ENCODE measurements around the gene EFNA2. TPM values are rescaled to one million over a fixed set of nuclear protein-coding genes. Genes with fewer than 3 reads are reported as not detected.

EFNA2 gene
- total RNA-seq, 1 experiment from 2014 or later = 11.4 TPM

GRCh38 chr19:1312767-1313694, 27.4 kb downstream of the EFNA2 start:
- ChIA-PET POLR2A (no interaction called here), CTCF (interaction anchor here (0.7 to 2.5 kb wide), 9 partner anchors 9 to 513 kb away, joined by 3 to 10 read pairs (median 4); a partner anchor contains a TSS)
- ATAC-seq (no peak; the same call in 1 of the 2 replicates), DNase-seq (ENCODE audit: low spot score) (no peak)
- no peaks in the 10 kb centered on the region for H3K9me3 Mint-ChIP-seq
- no peak overlapping the region for H3K27ac Mint-ChIP-seq
- no peaks in the 10 kb centered on the region for H3K36me3 Mint-ChIP-seq
- no peak overlapping the region for H3K4me3 Mint-ChIP-seq
- H3K27me3 Mint-ChIP-seq (ENCODE audit: low read depth) = peaks cover 22% of the 10 kb centered on the region
- TF ChIP-seq E2F4 (CRISPR knock-in tag; IDR thresholded peaks at IDR 0.05; ENCODE audit: borderline replicate concordance, low read depth) (no peak), MYBL2 (CRISPR knock-in tag; IDR thresholded peaks at IDR 0.05) (no peak), SMAD4 (CRISPR knock-in tag; IDR thresholded peaks at IDR 0.05) (no peak), ZBTB21 (CRISPR knock-in tag; IDR thresholded peaks at IDR 0.05; ENCODE audit: borderline replicate concordance) (no peak), GABPB1 (CRISPR knock-in tag; IDR thresholded peaks at IDR 0.05) (no peak), FOXP1 (CRISPR knock-in tag; IDR thresholded peaks at IDR 0.05; ENCODE audit: borderline replicate concordance) (no peak), IRF1 (CRISPR knock-in tag; IDR thresholded peaks at IDR 0.05) (no peak), SOX15 (CRISPR knock-in tag; IDR thresholded peaks at IDR 0.05) (no peak), TEAD4 (CRISPR knock-in tag; IDR thresholded peaks at IDR 0.05) (no peak), RELA (CRISPR knock-in tag; IDR thresholded peaks at IDR 0.05; ENCODE audit: borderline replicate concordance) (no peak), ZNF121 (CRISPR knock-in tag; IDR thresholded peaks at IDR 0.05) (no peak), ETV6 (CRISPR knock-in tag; IDR thresholded peaks at IDR 0.05) (no peak), TEAD1 (CRISPR knock-in tag; IDR thresholded peaks at IDR 0.05) (no peak), TCF7 (CRISPR knock-in tag; IDR thresholded peaks at IDR 0.05; ENCODE audit: low read depth) (no peak), SP1 (CRISPR knock-in tag; conservative IDR thresholded peaks at IDR 0.05) (no peak)
- TF ChIP-seq, protein P1, sequence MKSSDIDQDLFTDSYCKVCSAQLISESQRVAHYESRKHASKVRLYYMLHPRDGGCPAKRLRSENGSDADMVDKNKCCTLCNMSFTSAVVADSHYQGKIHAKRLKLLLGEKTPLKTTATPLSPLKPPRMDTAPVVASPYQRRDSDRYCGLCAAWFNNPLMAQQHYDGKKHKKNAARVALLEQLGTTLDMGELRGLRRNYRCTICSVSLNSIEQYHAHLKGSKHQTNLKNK (CRISPR knock-in tag; IDR thresholded peaks at IDR 0.05) = no peak
- no peaks in the 10 kb centered on the region for H3K4me1 Mint-ChIP-seq

DNA sequence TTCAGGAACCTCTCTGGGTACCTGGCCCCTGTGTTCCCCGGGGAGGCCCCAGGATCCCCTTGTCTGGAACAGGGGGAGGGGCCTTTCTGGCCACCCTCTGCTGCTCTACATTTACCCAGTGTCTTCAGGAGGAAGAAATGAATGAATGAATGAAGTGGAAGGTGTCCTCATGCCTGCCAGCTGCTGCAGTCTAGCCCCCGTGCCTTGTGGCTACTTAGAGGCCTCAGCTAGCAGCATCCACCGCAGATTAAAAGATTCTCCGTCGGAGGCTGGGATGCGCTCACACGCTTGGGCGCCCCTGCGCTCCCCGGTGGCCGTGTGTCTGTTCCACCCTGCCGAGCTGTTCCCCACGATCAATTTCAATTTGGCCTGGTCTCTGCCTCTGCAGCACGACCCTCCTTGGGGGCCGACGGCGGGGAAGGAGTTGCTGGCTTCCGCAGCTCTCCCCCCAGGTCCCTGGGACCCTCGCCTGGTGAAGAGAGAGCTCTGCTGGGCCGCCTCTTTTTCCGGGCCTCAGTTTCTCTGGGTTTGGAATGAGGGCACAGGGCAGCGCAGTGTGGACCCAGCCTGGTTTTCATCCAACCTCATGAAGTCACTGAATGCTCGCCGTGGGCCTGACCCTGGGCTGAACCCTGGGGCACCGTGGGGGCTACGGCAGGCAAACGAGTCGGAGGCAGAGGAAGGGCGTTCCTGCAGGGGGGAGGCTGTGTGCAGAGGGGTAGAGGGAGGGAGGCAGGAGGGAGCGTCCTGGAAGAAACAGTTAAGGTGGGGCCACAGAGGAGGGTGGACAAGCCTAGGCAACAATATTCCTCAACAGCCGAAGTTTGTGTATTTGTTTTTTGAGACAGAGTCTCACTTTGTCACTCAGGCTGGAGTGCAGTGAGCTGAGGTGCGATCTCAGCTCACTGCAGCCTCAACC, 28.3 kb downstream of the EFNA2 start:
- H3K4me1 Mint-ChIP-seq = no peaks in the 10 kb centered on the region
- ATAC-seq = no peak
- no peak for DNase-seq (ENCODE audit: low spot score)
- no peak overlapping the region for H3K4me3 Mint-ChIP-seq
- H3K27me3 Mint-ChIP-seq (ENCODE audit: low read depth) = peaks cover 22% of the 10 kb centered on the region
- H3K27ac Mint-ChIP-seq = no peak overlapping the region
- POLR2A ChIA-PET = no interaction called here
- no peaks in the 10 kb centered on the region for H3K9me3 Mint-ChIP-seq
- no peaks in the 10 kb centered on the region for H3K36me3 Mint-ChIP-seq
- CTCF ChIA-PET = interaction anchor here (0.7 to 2.1 kb wide), 9 partner anchors 10 to 512 kb away, joined by 3 to 7 read pairs (median 4); a partner anchor contains a TSS
- TF ChIP-seq TEAD1 (CRISPR knock-in tag; IDR thresholded peaks at IDR 0.05) (no peak), PRDM15 (CRISPR knock-in tag; IDR thresholded peaks at IDR 0.05) (no peak), ZNF263 (CRISPR knock-in tag; IDR thresholded peaks at IDR 0.05; ENCODE audit: low read depth) (no peak), ZNF423 (CRISPR knock-in tag; IDR thresholded peaks at IDR 0.05) (no peak), ZNF396 (CRISPR knock-in tag; IDR thresholded peaks at IDR 0.05; ENCODE audit: borderline replicate concordance) (no peak), TP53 (CRISPR knock-in tag; IDR thresholded peaks at IDR 0.05) (no peak), GTF2I (CRISPR knock-in tag; conservative IDR thresholded peaks at IDR 0.05) (no peak; the same call in 1 of the 2 replicates), SMAD4 (CRISPR knock-in tag; IDR thresholded peaks at IDR 0.05) (no peak), SOX15 (CRISPR knock-in tag; IDR thresholded peaks at IDR 0.05) (no peak), MLX (CRISPR knock-in tag; IDR thresholded peaks at IDR 0.05) (no peak), JAZF1 (CRISPR knock-in tag; IDR thresholded peaks at IDR 0.05) (no peak), NFATC4 (CRISPR knock-in tag; IDR thresholded peaks at IDR 0.05) (no peak), FOXJ3 (CRISPR knock-in tag; IDR thresholded peaks at IDR 0.05; ENCODE audit: borderline replicate concordance) (no peak)
- TF ChIP-seq, protein P2, sequence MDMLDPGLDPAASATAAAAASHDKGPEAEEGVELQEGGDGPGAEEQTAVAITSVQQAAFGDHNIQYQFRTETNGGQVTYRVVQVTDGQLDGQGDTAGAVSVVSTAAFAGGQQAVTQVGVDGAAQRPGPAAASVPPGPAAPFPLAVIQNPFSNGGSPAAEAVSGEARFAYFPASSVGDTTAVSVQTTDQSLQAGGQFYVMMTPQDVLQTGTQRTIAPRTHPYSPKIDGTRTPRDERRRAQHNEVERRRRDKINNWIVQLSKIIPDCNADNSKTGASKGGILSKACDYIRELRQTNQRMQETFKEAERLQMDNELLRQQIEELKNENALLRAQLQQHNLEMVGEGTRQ (CRISPR knock-in tag; IDR thresholded peaks at IDR 0.05) = no peak

All from WTC11 (cell line).